Mucosa of descending colon (tissue), 3 donors: ENCODE measurements around the gene SH2D4B. TPM values are rescaled to one million over a fixed set of nuclear protein-coding genes. Genes with fewer than 3 reads are reported as not detected.

Experiments used
- ATAC-seq: fragments of 200-7000 bp; cut with Tn5 transposase; one replicate; pipeline ENCODE4 v1.9.1; 2020; ENCODE audit warnings: mild to moderate bottlenecking, moderate library complexity
- DNase-seq, 3 donors: peaks; one replicate each; pipeline ENCODE4 v3.0.0-alpha.2; 2020
- H3K36me3 ChIP-seq: fragments of 200-600 bp; one replicate; pipeline ENCODE4 v1.8.0; 2021; ENCODE audit warnings: low read depth, mild to moderate bottlenecking
- H3K4me1 ChIP-seq: fragments of 200-600 bp; one replicate; pipeline ENCODE4 v1.8.0; 2021; ENCODE audit warnings: low read depth, mild to moderate bottlenecking
- H3K4me3 ChIP-seq: fragments of 200-600 bp; one replicate; pipeline ENCODE4 v1.8.0; 2021; ENCODE audit warnings: mild to moderate bottlenecking
- H3K9me3 ChIP-seq: fragments of 200-600 bp; one replicate; pipeline ENCODE4 v1.8.0; 2021; ENCODE audit warnings: mild to moderate bottlenecking
- CTCF ChIP-seq: fragments of 200-600 bp; IDR thresholded peaks from one replicate; pipeline ENCODE4 v1.8.0; 2022; ENCODE audit warnings: antibody characterized with exemption, mild to moderate bottlenecking
- intact Hi-C, 2 donors: fragments of 100-400 bp; cut with DNase I in 1 of 2; cut with micrococcal nuclease in 1 of 2; formaldehyde crosslinking; loops; one replicate each; pipeline versions ENCODE4 v1.11.0 to v1.11.1; 2022; cut with DNase I, micrococcal nuclease
- long read RNA-seq, 2 donors: library from polyadenylated mRNA; unstranded; transcript quantifications; one replicate each; pipeline ENCODE4 v2.0.0, GENCODE V29; 2019 to 2021
- total RNA-seq, 3 donors: library from RNA; stranded (reverse); fragmentation: NEBNext Ultra II Directional in 2 of 3; extraction: Animal tissue kit (Norgen Biotek cat#: 25700) in 2 of 3; gene quantifications; one replicate each; pipeline versions ENCODE4 v1.2.1 to v1.2.4, GENCODE V29; 2021 to 2023
- donor health status: DM: no; HTN: no; CAD: no; lungs with moderate emphysema.
- donor health status: DM: no; HTN: no; CAD: no.
- donor health status: DM: no; HTN: yes; CAD: no.

Gene SH2D4B
- not detected for total RNA-seq
- long read RNA-seq, donor 1, result 0 reads
- long read RNA-seq, donor 2, result 0 reads

DNA sequence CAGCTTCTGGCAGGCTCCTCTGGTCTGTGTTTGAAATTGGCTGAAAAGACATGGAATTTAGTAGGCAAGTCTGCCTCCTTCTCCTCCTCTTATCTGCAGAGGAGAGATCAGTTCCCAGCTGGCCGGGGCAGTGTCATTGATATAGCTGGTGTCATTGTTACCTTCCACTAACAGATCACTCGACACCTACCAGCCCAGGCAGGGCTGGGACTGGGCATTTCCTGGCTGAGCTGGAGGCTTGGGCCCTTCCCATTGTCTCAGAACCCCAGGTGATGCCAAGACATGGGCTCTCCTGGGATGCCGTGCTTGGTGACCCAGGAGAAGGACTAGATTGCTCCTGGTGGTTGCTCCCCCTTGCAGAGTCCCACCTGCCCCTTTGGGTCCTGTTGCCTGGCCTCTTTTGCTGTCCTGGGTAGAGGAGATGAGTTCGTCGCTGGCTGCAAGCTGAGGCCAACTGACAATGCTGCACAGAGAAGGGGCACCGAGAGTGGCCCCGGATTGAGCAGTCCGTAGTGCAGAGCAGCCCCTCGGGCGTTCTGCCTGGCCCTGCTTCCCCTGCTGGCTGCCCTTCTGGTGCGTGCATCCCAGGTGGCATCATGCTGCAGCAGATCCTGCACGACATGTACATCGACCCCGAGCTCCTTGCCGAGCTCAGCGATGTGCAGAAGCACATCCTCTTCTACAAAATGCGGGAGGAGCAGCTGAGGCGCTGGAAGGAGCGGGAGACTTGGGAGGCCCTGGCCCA lies at the start of gene SH2D4B:
SH2D4B (plus strand) TSS at position 167 of the 745 bp plus-strand sequence; CDS start at position 597, 430 bp downstream.
- H3K4me3 ChIP-seq, result no peak within 1 kb of the TSS
- ATAC-seq, result no peak
- intact Hi-C loops, result no loop called here
- no peak for TF ChIP-seq CTCF
- H3K36me3 ChIP-seq, result no peaks in the 10 kb centered on the region
- H3K4me1 ChIP-seq, result peaks cover 2% of the 10 kb centered on the region
- peak in 1 of 3 donors; percentile 2 for DNase-seq
- no peaks in the 10 kb centered on the region for H3K9me3 ChIP-seq

GRCh38 chr10:80488539-80489066 lies 49.1 kb upstream of the SH2D4B start:
- Histone ChIP-seq H3K4me1 (peaks cover 22% of the 10 kb centered on the region), H3K36me3 (peaks cover 3% of the 10 kb centered on the region), H3K9me3 (no peaks in the 10 kb centered on the region), H3K4me3 (no peak overlapping the region)
- no peak for TF ChIP-seq CTCF
- ATAC-seq (no peak), DNase-seq (no peak)
- intact Hi-C loops, result no loop called here

DNA sequence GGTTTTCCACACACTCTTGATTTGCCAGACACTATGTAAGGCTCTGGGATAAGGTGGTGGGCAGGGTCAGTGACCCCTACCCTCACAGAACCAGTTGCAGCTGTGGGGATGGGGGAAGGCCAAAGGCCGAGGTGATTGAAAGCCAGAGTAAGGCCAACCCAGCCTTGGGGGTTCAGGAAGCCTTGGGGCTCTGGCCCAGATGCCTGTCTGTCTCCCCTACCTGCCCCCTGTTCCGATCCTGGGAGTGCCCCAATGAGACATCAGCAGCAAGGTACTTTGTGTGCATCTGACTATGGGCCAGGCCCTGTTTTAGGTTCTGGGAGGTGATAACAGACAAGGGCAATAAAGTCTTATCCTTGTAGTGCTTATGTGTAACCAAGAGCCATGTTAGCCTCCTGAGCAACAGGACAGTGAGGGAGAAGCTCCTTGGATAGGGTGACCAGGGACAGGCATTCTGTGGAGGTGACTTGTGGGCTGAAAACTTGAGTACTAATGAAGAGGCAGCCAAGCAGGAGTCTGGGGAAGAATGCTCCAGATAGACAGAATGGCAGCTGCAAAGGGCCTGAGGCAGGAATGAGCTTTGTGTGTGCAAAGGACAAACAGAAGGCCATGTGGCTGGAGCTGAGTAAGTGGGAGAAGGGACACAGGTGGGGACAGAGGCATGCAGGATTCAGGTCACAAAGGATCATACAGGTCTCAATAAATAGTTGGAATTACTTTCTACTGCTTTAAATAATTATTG lies 48.2 kb upstream of the SH2D4B start:
- no peak for DNase-seq
- no peak overlapping the region for H3K4me3 ChIP-seq
- ATAC-seq, result no peak
- no peaks in the 10 kb centered on the region for H3K9me3 ChIP-seq
- H3K4me1 ChIP-seq, result peaks cover 20% of the 10 kb centered on the region
- H3K36me3 ChIP-seq, result peaks cover 3% of the 10 kb centered on the region
- TF ChIP-seq CTCF, result no peak
- intact Hi-C loops, result no loop called here

GRCh38 chr10:80491251-80492102 lies 46.2 kb upstream of the SH2D4B start:
- intact Hi-C loops, result no loop called here
- H3K4me1 ChIP-seq, result peaks cover 9% of the 10 kb centered on the region
- no peaks in the 10 kb centered on the region for H3K9me3 ChIP-seq
- no peak overlapping the region for H3K4me3 ChIP-seq
- no peak for TF ChIP-seq CTCF
- H3K36me3 ChIP-seq, result peaks cover 3% of the 10 kb centered on the region
- DNase-seq (no peak), ATAC-seq (peak; percentile 16)

DNA sequence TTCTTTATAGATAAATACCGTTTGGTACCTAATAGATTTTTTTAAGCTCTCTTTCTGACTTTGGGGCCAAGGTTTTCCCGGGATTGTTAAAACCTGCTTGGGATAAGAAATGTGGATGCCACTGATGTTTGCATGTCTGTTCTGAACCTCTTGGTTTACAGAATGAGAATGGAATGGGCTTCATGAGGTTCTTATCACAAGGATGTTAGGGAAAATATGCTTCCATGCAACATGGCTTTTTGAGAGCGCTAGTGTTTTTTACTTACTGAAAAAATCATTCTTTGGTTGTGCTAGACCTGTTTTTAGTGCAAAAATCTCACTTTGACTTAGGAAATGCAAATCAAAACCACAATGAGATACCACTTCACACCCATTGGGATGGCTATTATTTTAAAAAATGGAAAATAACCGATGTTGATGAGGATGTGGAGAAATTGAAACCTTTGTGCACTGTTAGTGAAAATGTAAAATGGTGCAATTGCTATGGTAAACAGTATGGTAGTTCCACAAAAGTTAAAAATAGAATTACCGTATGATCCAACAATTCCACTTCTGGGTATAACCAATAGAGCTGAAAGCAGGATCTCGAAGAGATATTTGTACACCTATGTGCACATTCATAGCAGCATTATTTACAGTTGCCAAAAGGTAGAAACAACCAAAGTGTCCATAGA lies 44.7 kb upstream of the SH2D4B start:
- H3K9me3 ChIP-seq, result no peaks in the 10 kb centered on the region
- TF ChIP-seq CTCF, result no peak
- peaks cover 24% of the 10 kb centered on the region for H3K4me1 ChIP-seq
- DNase-seq (no peak), ATAC-seq (no peak)
- intact Hi-C loops, result no loop called here
- H3K4me3 ChIP-seq, result no peak overlapping the region
- peaks cover 3% of the 10 kb centered on the region for H3K36me3 ChIP-seq
